HL-60 (cell line): ENCODE data around the gene P4HA2.

ENCODE experiments used
- DNase-seq, 2 experiments: peaks; one replicate each; pipeline ENCODE4 v3.0.0-alpha.2; 2010 to 2020; ENCODE audit warnings: low read depth in 1 of 2, low spot score in 1 of 2
- H3K27ac ChIP-seq: fragments of 250-450 bp; sonication (Bioruptor Pico); replicated peaks from 2 replicates; pipeline ENCODE4 v1.5.1; 2020; ENCODE audit warnings: mild to moderate bottlenecking, moderate library complexity
- H3K27me3 ChIP-seq: fragments of 250-450 bp; sonication (Bioruptor Pico); 2 replicates; pipeline ENCODE4 v1.5.1; 2021; ENCODE audit warnings: mild to moderate bottlenecking, moderate library complexity; ENCODE audit not compliant: insufficient read depth, poor library complexity, severe bottlenecking
- H3K4me3 ChIP-seq: replicated peaks from 2 replicates; pipeline ENCODE4 v1.5.1; 2011; ENCODE audit warnings: mild to moderate bottlenecking, control low read depth, low read length; ENCODE audit not compliant: insufficient read depth
- GABPA ChIP-seq: IDR thresholded peaks from 2 replicates; pipeline ENCODE4 v1.6.1; 2012; ENCODE audit warnings: low read depth
- POLR2AphosphoS5 ChIP-seq: IDR thresholded peaks from 2 replicates; pipeline ENCODE4 v1.6.1; 2012; ENCODE audit warnings: low read depth
- REST ChIP-seq: IDR thresholded peaks from 2 replicates; pipeline ENCODE4 v1.6.1; 2012; ENCODE audit warnings: low read depth; ENCODE audit not compliant: insufficient replicate concordance
- SPI1 ChIP-seq: IDR thresholded peaks from 2 replicates; pipeline ENCODE4 v1.6.1; 2012; ENCODE audit warnings: low read depth, mild to moderate bottlenecking, borderline replicate concordance
- TF ChIP-seq, protein P1 (sequence below): IDR thresholded peaks from one replicate; pipeline ENCODE4 v1.5.1; 2011; ENCODE audit warnings: low read length, control low read depth, inconsistent platforms; ENCODE audit not compliant: insufficient read depth

The P4HA2 gene

GRCh38 chr5:132213666-132214065, 14.0 kb downstream of the P4HA2 start:
- TF ChIP-seq REST: no peak
- TF ChIP-seq, protein P1, sequence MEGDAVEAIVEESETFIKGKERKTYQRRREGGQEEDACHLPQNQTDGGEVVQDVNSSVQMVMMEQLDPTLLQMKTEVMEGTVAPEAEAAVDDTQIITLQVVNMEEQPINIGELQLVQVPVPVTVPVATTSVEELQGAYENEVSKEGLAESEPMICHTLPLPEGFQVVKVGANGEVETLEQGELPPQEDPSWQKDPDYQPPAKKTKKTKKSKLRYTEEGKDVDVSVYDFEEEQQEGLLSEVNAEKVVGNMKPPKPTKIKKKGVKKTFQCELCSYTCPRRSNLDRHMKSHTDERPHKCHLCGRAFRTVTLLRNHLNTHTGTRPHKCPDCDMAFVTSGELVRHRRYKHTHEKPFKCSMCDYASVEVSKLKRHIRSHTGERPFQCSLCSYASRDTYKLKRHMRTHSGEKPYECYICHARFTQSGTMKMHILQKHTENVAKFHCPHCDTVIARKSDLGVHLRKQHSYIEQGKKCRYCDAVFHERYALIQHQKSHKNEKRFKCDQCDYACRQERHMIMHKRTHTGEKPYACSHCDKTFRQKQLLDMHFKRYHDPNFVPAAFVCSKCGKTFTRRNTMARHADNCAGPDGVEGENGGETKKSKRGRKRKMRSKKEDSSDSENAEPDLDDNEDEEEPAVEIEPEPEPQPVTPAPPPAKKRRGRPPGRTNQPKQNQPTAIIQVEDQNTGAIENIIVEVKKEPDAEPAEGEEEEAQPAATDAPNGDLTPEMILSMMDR: no peak
- no peak for TF ChIP-seq SPI1
- TF ChIP-seq POLR2AphosphoS5: no peak
- no peak for TF ChIP-seq GABPA
- H3K4me3 ChIP-seq: no peak overlapping the region
- no peaks in the 10 kb centered on the region for H3K27me3 ChIP-seq
- DNase-seq: no peak
- no peak overlapping the region for H3K27ac ChIP-seq

DNA sequence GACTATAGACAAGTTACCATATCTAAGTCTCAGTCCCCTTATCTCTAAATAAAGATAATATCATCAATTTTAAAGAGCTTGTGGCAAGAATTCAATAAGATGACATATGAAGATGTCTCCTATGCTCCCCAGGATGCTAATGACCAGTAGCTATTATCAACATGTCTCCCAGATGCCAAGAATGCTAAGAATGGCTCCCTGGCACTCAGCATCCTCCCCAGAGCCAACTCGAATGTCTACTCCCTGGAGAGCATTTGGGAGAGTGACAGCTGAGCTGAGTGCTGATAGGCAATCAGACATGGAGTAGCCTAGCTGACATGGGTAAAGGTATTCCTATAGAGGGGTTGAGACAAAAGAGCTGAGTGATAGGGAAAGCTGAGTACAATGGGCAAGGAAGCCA, 15.9 kb downstream of the P4HA2 start:
- DNase-seq: no peak
- Histone ChIP-seq H3K27ac (no peak overlapping the region), H3K27me3 (no peaks in the 10 kb centered on the region), H3K4me3 (no peak overlapping the region)
- TF ChIP-seq POLR2AphosphoS5 (no peak), GABPA (no peak), SPI1 (no peak), REST (no peak)
- TF ChIP-seq, protein P1: no peak

DNA sequence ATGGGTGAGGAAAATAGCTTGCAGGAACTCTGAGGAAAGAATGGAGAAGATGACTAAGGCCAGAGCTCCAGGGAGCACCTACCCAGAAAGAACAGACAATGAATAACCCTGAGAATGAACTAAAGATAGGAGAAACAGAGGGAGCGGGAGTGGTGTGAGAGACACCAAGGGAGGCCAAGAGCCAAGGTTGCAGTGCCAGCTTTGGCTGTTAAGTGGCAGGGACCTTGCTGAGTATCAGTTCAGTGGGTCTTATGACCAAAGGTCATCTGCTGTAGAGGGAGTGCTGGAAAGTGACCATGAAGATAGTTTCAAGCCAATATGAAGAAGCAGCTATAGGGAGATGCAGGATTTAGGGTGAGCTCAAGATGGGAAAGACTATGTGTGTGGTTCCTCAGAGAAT, 16.7 kb downstream of the P4HA2 start:
- no peaks in the 10 kb centered on the region for H3K27me3 ChIP-seq
- no peak for TF ChIP-seq REST
- no peak overlapping the region for H3K27ac ChIP-seq
- no peak for DNase-seq
- no peak overlapping the region for H3K4me3 ChIP-seq
